ENCODE results near the gene PRELID2.
"Not testable (repeated sequence)": the region's sequence is repeated elsewhere in the genome, so short reads cannot be mapped to it uniquely, and the experiment has no call there.

Gene PRELID2

DNA sequence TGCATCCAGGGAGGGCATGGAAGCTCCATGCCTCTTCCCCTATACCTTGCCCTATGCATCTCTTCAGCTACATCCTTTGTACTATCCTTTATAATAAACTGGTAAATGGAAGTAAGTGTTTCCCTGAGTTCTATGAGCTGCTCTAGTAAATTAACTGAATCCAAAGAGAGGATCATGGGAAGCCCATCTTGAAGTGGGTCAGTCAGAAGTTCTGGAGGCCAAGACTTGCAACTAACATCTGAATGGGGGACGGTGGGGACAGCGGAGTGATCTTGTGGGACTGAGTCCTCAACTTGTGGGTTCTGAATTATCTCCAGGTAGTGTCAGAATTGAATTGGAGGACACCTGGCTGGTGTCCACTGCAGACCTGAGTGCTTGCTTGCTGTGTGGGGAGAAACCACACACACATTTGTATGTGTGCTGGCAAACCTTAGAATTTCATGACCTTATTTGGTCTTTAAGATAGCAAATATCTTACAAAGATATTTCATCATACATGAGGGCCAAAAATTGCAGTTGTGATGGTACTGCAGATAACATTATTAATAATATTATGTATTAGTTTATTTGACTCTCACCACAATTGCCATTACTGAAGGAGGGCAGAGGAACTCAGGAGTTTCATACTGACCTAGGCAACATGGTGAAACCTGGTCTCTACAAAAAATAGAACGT, 5.5 kb upstream of the PRELID2 start:
- no peak for DNase-seq (ENCODE audit: low read depth in 2 of 2)

DNA sequence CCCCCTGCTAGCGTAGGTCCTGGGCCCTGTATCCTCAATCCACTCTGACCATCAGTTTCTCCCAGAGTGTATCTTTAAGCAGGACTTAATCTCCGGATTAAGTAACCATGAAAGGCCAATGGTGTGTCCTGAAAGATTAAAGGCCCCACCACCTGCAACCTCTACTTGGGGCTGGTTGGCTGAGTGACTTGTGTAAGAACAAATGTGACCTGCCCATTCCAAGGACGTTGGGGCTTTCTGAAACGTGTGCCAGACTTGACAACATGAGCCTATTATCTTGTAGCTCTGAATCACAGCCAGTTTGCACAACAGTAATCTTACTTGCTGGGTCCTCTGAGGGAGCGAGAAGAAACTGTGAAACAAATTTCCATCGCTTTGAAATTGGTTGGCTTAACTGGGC, 3.1 kb upstream of the PRELID2 start:
- DNase-seq (ENCODE audit: low read depth in 2 of 2): no peak

DNA sequence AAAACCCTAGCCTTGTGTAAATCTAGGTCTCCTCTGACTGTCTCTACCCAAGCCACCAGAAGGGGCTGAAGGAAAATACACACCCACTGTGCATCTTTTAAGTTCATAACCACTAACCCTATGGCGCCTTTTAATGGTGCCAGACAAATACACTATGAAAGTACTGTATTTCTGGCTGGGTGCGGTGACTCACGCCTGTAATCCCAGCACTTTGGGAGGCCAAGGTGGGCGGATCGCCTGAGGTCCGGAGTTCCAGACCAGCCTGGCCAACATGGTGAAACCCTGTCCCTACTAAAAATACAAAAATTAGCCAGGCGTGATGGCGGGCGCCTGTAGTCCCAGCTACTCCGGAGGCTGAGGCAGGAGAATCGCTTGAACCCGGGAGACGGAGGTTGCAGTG, 1.1 kb upstream of the PRELID2 start:
- DNase-seq (ENCODE audit: low read depth in 2 of 2): not testable (repeated sequence)

DNA sequence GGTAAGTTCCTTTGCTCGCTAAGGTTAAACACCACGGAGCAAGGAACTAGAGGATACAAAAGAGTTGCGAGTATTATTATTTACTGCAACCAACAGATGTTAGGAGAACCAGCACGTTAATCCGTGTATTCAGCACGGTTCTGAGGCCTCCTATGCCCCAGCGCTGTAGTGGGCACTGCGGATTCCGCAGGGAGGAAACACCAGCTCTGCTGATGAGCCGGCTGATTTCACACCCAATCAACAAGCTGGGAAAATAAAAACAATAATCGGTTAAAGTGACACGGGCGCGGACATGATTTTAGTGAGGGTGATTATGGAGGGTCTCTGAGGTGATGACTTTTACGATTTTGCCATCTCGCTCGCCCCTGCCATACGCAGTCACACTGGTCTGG, 702 bp upstream of the PRELID2 start:
- DNase-seq (ENCODE audit: low read depth in 2 of 2): no peak

- DNase-seq (ENCODE audit: low read depth in 2 of 2): no peak
Observed at GRCh38 chr5:145834554-145834916, 607 bp downstream of the PRELID2 start.

DNA sequence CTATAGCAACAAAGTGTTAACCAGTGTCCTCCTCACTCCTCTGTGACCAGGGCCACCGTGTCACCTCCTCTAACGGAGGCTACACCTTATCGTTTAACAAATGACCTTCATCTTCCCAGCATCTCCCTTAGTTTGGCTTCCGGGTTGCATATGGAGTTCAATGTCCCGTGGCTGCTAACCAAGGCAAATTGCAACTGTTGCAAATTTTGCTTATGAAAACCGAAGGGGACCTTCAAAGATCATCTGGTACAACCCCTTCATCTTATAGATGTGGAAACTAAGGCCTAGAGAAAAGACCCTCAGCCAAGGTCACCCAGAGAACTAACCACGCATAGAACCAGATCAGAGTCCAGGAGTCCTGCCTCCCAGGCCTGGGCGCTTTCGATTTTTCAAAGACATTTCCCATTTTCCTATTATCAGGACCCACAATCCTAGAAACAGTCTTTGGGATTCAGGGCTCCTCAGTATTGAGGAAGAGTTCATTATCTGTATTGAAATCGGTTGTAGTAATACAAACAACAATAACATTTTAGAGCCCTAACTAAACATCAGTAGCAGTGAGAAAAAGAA, 1.4 kb downstream of the PRELID2 start:
- DNase-seq (ENCODE audit: low read depth in 2 of 2): no peak

GRCh38 chr5:145830594-145830993, 4.5 kb downstream of the PRELID2 start:
- DNase-seq (ENCODE audit: low read depth in 2 of 2): no peak

GRCh38 chr5:145829708-145830361, 5.3 kb downstream of the PRELID2 start:
- DNase-seq (ENCODE audit: low read depth in 2 of 2): no peak

DNA sequence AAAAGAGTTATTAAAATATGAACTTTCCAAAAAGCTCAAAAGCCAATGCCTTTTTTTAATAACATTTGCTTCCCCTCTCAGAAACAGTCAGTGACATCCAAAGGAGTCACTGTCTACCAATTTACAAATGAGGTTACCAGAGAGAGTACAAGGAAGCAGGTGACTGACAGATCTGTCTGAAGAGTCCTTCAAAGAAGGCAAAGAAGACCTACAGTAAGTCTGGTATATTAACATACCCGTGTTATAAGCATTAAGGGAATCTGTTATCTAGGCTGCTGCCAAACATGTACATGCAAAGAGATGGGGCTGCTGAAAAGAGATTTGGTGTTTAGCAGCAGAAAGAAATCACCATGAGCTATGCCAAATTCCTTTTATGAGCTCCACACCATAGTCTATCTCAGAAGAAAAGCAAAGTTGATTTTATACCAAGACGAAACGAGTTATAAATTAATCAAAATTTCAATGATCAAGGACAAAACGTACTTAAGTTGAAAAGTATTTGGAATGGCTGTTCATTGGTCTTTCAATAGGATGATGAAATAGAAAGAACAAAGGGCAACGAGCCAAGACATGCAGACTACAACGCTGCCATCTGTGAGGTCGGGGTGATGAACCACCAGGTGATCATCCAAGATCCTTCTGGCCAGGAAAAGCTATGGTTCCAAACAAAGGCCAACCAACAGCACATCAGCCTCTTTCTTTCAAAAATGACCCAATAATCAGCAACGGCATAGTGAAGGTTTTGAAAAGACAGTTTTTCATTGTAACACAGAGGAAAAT, 8.1 kb downstream of the PRELID2 start:
- no peak for DNase-seq (ENCODE audit: low read depth in 2 of 2)

DNA sequence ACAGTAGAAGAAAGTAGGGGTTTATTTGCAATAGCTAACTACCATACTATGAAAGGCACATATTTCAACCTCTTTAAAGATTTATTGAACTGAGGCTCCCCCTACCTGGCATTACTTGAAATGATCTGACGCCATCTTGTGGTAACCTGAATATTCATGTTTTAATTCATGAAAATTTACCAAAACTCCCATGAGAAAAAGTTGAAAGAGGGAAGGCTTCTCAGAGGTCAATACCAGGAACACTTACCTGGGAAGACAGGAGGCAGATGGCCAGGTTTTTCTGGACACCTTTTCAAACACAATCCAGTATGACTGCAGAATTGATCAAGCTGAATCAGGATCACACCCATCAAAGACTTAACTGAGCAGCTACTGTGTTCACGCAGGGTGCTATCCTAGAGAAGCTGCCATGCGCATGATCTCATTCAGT, 9.4 kb downstream of the PRELID2 start:
- no peak for DNase-seq (ENCODE audit: low read depth in 2 of 2)

GRCh38 chr5:145824040-145824439, 11.1 kb downstream of the PRELID2 start:
- DNase-seq (ENCODE audit: low read depth in 2 of 2): no peak

DNA sequence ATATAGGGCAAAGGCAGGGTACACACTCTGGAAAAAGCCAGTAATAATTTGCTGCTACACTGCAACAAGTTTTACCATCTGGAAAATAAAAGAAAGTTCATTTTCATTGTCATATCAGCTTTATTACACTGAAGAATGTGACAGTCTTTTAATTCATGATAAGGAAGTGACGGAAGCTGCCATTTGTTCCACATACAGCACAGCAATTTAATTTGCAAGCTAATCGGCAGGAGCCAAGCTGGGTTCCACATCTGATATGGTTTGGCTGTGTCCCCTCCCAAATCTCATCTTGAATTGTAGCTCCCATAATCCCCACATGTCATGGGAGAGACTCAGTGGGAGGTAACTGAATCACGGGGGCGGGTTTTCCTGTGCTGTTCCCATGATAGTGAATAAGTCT, 16.5 kb downstream of the PRELID2 start:
- DNase-seq (ENCODE audit: low read depth in 2 of 2): no peak

- no peak for DNase-seq (ENCODE audit: low read depth in 2 of 2)
Observed at GRCh38 chr5:145812877-145813276, 22.3 kb downstream of the PRELID2 start.

- no peak for DNase-seq (ENCODE audit: low read depth in 2 of 2)
Observed at GRCh38 chr5:145811834-145812625, 23.1 kb downstream of the PRELID2 start.

- DNase-seq (ENCODE audit: low read depth in 2 of 2): no peak
Observed at GRCh38 chr5:145806923-145807322, 28.2 kb downstream of the PRELID2 start.

- no peak for DNase-seq (ENCODE audit: low read depth in 2 of 2)
Observed at GRCh38 chr5:145805819-145806218, 29.3 kb downstream of the PRELID2 start.

- no peak for DNase-seq (ENCODE audit: low read depth in 2 of 2)
Observed at GRCh38 chr5:145804701-145805100, 30.4 kb downstream of the PRELID2 start.

DNA sequence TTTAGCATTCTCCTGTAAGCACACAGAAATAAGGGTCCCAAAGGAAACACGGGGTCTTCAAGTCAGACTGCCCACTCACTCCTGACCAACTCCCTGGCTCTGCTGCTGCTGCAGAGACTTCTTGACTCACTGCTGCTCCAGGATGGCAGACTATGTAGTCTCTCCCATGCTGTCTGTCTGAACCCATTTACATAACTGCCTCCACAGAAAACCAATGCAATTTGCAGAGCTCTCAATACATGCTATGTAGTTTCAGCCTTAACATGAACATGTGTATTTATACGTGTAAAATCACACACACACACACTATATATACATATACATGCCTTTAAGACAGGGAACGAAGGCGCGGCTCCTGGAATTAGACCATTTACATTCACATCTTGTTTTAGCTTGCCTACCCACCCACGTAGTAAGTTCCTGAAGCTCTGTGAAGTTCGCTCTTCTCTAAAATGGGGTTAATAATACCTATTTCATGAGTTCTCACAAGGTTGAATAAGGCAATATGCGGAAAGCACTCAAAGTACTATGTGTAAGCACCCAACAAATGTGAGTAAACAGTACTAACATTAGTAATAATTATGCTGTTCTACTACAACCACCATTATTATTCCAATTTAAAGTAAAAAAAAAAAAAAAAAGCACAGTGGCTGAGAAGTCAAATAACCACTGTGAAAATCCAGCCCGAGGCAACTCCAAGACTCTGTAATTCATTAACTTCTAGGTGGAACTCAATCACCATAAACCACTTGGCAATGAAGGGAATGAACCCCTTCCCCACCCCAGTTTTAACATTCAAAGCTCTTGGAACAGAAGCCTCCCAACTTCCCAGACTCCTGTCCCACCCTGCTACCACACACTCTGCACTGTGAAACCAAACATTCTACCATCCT, 31.8 kb downstream of the PRELID2 start:
- DNase-seq (ENCODE audit: low read depth in 2 of 2): no peak

DNA sequence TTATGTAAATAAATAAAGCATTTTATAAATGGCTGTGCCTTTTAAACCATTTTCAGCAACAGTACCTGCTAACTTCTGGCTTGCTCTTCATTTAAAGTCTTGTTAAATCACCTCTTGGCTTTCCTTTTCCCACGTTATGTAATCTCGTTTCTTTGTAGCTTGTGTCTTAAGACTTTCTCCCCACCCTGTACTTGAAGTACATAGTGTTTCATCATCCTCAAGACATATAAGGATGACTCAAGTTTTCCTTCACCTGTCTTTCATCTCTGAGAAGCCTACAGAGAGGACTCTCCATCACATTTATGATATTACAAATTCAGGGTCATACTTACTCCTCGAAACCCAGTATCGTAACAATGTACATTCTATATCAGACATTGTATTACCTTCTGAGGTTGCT, 33.9 kb downstream of the PRELID2 start:
- no peak for DNase-seq (ENCODE audit: low read depth in 2 of 2)

DNA sequence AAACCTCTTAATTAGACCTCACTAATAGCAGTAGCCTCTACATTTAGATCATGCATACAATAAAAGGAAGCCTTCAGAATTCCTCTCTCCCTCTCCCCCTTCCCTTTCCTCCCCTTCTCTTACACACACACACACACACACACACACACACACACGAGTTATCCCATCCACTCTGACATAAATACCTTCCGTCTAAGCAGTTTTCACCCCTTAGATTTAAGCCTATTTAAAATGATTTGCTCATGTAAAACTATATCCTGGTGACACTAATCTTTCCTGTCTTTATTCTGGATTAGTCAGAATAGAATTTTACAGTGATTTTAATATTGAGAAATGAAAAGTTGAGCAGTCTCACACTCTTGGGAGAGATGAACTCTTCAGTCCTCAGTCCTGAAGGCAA, 35.0 kb downstream of the PRELID2 start:
- no peak for DNase-seq (ENCODE audit: low read depth in 2 of 2)

DNA sequence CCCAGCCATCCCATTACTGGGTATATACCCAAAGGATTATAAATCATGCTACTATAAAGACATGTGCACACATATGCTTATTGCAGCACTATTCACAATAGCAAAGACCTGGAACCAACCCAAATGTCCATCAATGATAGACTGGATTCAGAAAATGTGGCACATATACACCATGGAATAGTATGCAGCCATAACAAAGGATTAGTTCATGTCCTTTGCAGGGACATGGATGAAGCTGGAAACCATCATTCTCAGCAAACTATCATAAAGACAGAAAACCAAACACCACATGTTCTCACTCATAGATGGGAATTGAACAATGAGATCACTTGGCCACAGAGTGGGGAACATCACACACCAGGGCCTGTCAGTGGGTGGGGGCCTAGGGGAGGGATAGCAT, 36.6 kb downstream of the PRELID2 start:
- not testable (repeated sequence) for DNase-seq (ENCODE audit: low read depth in 2 of 2)
